Measurements from ENCODE around the gene GPBP1L1. TPM values are rescaled to one million over a fixed set of nuclear protein-coding genes. Genes with fewer than 3 reads are reported as not detected.

Gene GPBP1L1
- total and polyA plus RNA-seq, 2 of the 13 experiments (the other 11 are each of a cell fraction or from before 2014, with no cell fraction given): 45.9 to 86.1 TPM

DNA sequence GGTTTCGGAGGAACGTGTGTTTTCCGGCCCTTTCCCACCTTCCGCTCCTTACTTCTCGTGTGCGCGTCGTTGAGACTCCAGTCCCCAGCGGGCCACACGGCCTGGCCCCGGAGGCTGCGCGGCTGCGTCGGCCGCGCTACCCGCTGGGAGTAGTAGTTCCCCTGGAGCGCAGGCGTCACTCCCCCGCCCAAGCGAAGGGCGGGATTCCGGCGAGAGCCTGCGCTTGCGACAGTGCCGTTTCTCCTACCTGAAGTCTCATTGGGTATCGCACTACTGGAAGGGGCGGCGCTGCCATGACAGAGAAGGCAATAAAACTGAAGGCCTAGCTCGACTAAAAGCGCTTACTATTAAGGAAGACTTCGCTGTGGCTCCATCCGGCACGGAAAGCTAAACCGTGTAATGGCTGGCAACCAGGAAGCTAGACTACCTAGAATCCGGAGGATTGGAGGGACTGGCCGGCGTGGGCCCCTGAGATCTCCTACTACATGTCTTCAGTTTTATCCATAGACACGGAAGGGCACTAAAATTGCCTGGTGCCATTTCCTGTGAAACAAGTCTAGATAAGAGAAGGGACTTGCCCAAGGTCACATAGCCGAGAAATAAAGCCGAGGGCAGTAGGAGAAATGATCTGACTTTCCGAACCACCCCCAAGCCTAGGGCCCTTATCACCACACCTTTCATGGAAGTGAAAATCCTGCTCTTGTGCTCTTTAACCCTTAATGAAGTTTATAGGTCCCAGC lies 851 bp upstream of the GPBP1L1 start (continued):
- TF ChIP-seq, protein P1, sequence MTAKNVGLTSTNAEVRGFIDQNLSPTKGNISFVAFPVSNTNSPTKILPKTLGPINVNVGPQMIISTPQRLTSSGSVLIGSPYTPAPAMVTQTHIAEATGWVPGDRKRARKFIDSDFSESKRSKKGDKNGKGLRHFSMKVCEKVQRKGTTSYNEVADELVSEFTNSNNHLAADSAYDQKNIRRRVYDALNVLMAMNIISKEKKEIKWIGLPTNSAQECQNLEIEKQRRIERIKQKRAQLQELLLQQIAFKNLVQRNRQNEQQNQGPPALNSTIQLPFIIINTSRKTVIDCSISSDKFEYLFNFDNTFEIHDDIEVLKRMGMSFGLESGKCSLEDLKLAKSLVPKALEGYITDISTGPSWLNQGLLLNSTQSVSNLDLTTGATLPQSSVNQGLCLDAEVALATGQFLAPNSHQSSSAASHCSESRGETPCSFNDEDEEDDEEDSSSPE (CRISPR knock-in tag; IDR thresholded peaks at IDR 0.05): peak; percentile 77
- TF ChIP-seq, protein P2, sequence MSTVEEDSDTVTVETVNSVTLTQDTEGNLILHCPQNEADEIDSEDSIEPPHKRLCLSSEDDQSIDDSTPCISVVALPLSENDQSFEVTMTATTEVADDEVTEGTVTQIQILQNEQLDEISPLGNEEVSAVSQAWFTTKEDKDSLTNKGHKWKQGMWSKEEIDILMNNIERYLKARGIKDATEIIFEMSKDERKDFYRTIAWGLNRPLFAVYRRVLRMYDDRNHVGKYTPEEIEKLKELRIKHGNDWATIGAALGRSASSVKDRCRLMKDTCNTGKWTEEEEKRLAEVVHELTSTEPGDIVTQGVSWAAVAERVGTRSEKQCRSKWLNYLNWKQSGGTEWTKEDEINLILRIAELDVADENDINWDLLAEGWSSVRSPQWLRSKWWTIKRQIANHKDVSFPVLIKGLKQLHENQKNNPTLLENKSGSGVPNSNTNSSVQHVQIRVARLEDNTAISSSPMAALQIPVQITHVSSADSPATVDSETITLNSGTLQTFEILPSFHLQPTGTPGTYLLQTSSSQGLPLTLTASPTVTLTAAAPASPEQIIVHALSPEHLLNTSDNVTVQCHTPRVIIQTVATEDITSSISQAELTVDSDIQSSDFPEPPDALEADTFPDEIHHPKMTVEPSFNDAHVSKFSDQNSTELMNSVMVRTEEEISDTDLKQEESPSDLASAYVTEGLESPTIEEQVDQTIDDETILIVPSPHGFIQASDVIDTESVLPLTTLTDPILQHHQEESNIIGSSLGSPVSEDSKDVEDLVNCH (CRISPR knock-in tag; IDR thresholded peaks at IDR 0.05): no peak; the same call in 1 of the 2 replicates
- TF ChIP-seq HOXA3 (CRISPR knock-in tag; IDR thresholded peaks at IDR 0.05) (peak; percentile 66), HMG20A (CRISPR knock-in tag; IDR thresholded peaks at IDR 0.05; ENCODE audit: borderline replicate concordance) (no peak), PHF20 (CRISPR knock-in tag; IDR thresholded peaks at IDR 0.05) (peak; percentile 61), SNAI1 (CRISPR knock-in tag; IDR thresholded peaks at IDR 0.05; ENCODE audit: borderline replicate concordance) (peak; percentile 51; the same call in 1 of the 2 replicates), ZNF891 (CRISPR knock-in tag; IDR thresholded peaks at IDR 0.05) (peak; percentile 9; the same call in 1 of the 2 replicates), ZNF792 (CRISPR knock-in tag; IDR thresholded peaks at IDR 0.05) (peak; percentile 47; the same call in 1 of the 2 replicates), ATF1 (CRISPR knock-in tag; IDR thresholded peaks at IDR 0.05) (peak; percentile 85), MZF1 (CRISPR knock-in tag; IDR thresholded peaks at IDR 0.05; ENCODE audit: borderline replicate concordance) (0 out of 2 replicates have a peak, but pooled peaks have one; percentile 39), CEBPG (CRISPR knock-in tag; IDR thresholded peaks at IDR 0.05) (peak; percentile 82)
- TF ChIP-seq, protein P3, sequence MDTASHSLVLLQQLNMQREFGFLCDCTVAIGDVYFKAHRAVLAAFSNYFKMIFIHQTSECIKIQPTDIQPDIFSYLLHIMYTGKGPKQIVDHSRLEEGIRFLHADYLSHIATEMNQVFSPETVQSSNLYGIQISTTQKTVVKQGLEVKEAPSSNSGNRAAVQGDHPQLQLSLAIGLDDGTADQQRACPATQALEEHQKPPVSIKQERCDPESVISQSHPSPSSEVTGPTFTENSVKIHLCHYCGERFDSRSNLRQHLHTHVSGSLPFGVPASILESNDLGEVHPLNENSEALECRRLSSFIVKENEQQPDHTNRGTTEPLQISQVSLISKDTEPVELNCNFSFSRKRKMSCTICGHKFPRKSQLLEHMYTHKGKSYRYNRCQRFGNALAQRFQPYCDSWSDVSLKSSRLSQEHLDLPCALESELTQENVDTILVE (CRISPR knock-in tag; IDR thresholded peaks at IDR 0.05): peak; percentile 51; the same call in 1 of the 2 replicates
- TF ChIP-seq, protein P4, sequence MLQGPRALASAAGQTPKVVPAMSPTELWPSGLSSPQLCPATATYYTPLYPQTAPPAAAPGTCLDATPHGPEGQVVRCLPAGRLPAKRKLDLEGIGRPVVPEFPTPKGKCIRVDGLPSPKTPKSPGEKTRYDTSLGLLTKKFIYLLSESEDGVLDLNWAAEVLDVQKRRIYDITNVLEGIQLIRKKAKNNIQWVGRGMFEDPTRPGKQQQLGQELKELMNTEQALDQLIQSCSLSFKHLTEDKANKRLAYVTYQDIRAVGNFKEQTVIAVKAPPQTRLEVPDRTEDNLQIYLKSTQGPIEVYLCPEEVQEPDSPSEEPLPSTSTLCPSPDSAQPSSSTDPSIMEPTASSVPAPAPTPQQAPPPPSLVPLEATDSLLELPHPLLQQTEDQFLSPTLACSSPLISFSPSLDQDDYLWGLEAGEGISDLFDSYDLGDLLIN (CRISPR knock-in tag; IDR thresholded peaks at IDR 0.05; ENCODE audit: borderline replicate concordance): 0 out of 2 replicates have a peak, but pooled peaks have one; percentile 23
- TF ChIP-seq, protein P5, sequence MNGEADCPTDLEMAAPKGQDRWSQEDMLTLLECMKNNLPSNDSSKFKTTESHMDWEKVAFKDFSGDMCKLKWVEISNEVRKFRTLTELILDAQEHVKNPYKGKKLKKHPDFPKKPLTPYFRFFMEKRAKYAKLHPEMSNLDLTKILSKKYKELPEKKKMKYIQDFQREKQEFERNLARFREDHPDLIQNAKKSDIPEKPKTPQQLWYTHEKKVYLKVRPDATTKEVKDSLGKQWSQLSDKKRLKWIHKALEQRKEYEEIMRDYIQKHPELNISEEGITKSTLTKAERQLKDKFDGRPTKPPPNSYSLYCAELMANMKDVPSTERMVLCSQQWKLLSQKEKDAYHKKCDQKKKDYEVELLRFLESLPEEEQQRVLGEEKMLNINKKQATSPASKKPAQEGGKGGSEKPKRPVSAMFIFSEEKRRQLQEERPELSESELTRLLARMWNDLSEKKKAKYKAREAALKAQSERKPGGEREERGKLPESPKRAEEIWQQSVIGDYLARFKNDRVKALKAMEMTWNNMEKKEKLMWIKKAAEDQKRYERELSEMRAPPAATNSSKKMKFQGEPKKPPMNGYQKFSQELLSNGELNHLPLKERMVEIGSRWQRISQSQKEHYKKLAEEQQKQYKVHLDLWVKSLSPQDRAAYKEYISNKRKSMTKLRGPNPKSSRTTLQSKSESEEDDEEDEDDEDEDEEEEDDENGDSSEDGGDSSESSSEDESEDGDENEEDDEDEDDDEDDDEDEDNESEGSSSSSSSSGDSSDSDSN (CRISPR knock-in tag; IDR thresholded peaks at IDR 0.05): peak; percentile 47; the same call in 1 of the 2 replicates
- TF ChIP-seq, protein P6, sequence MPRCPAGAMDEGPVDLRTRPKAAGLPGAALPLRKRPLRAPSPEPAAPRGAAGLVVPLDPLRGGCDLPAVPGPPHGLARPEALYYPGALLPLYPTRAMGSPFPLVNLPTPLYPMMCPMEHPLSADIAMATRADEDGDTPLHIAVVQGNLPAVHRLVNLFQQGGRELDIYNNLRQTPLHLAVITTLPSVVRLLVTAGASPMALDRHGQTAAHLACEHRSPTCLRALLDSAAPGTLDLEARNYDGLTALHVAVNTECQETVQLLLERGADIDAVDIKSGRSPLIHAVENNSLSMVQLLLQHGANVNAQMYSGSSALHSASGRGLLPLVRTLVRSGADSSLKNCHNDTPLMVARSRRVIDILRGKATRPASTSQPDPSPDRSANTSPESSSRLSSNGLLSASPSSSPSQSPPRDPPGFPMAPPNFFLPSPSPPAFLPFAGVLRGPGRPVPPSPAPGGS (CRISPR knock-in tag; IDR thresholded peaks at IDR 0.05): no peak
